HG03175 (cell line): ENCODE data around the gene PHEX.
"Not testable (repeated sequence)": the region's sequence is repeated elsewhere in the genome, so short reads cannot be mapped to it uniquely, and the experiment has no call there.

ENCODE experiments used
- ATAC-seq: cut with Tn5 transposase; IDR thresholded peaks from one replicate; pipeline ENCODE4 v1.9.1; 2021; ENCODE audit warnings: mild to moderate bottlenecking, moderate library complexity; ENCODE audit not compliant: unreplicated experiment

Gene PHEX

GRCh38 chrX:22220941-22221340, 188.8 kb downstream of the PHEX start:
- ATAC-seq: no peak

DNA sequence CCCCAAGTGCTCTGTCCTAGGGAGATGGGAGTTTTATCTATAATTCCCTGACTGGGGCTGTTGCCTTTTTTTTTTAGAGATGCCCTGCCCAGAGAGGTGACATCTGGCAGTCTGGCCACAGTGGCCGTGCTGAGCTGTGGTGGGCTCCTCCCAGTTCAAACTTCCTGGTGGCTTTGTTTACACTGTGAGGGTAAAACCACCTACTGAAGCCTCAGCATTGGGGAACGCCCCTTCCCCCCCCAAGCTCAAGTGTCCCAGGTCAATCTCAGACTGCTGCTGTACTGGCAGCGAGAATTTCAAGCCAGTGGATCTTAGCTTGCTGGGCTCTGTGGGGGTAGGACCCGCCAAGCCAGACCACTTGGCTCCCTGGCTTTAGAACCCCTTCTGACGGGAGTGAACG, 202.3 kb downstream of the PHEX start:
- ATAC-seq: no peak

- ATAC-seq: no peak
Measured at GRCh38 chrX:22237479-22237878, 205.4 kb downstream of the PHEX start.

DNA sequence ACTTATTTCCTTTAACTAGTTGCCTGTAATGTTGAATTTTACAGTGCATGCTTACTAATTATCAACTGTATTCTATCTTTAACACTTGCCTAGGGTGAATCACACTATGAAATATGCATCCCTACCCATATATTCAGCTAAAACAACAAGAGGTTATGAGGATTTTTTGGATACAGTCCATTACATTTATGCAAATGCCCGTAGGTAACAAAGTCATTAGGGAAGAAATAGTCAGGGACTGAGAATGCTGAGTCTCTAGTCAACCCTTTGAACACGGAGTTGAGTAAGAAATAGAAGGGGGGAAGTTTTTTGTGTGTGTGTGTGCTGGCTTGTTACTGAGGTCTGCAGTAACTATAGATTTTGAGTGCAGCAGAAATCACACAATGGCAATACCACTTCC, 214.5 kb downstream of the PHEX start:
- no peak for ATAC-seq

DNA sequence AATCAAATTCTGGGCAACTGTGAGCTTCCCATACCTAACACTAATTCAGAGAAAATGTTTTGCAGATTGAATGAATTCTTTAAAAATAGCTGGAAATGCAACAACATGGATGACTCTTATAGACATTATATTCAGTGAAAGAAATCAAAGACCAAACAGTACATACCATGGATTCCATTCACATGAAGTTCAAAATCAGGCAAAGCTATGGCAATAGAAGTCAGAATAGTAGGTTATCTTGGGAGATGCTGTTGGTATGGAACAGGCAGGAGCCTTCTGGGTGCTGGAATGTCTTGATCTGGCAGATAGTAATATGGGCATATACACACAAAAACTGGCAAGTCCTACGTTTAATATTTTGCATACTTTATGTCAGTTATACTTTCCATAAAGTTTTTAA, 215.0 kb downstream of the PHEX start:
- no peak for ATAC-seq

- no peak for ATAC-seq
Measured at GRCh38 chrX:22248401-22248800, 216.3 kb downstream of the PHEX start.

GRCh38 chrX:22249371-22249770, 217.2 kb downstream of the PHEX start:
- ATAC-seq: no peak

GRCh38 chrX:22268706-22269105, 236.6 kb downstream of the PHEX start:
- ATAC-seq: no peak

GRCh38 chrX:22272613-22273012, 240.5 kb downstream of the PHEX start, which contains the start of gene CBLL2:
TSS of gene CBLL2 (plus strand) at chrX:22272913. CDS start at chrX:22272992, 79 bp downstream.
- no peak for ATAC-seq

DNA sequence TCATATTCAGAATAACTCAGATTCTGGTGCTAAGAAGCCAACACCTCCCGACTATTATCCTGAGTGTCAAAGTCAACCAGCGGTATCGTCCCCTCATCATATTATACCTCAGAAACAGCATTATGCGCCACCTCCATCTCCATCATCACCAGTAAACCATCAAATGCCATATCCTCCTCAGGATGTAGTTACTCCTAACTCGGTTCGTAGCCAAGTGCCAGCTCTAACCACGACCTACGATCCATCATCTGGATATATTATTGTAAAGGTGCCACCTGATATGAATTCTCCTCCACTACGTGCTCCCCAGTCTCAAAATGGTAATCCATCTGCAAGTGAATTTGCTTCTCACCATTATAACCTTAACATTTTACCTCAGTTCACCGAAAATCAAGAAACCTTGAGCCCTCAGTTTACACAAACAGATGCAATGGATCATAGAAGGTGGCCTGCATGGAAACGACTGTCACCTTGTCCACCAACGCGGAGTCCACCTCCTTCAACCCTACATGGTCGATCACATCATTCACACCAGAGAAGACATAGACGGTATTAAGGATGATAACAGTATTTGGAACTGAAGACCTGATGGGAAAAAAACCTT, 241.7 kb downstream of the PHEX start:
- ATAC-seq: no peak

GRCh38 chrX:22276781-22277180, 244.7 kb downstream of the PHEX start:
- no peak for ATAC-seq

DNA sequence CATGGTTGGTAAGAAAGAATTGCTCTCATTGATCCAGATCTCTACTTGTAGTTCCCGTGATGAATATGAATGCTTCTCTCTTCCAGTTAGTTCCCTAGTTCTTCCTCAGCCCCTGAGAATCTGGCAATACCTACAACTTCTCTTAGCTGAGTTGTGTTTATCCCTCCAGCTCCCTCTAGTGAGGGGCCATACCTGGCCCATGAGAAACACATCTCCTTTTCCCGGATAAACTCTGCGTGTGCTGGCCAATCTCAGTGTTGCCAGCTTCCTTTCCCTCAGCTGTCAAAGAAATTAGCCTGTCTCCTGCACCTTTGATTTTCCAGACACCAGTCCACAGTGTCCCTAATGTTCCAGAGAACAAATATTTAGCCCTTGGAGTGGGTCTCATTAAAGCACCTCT, 246.2 kb downstream of the PHEX start:
- ATAC-seq: no peak

DNA sequence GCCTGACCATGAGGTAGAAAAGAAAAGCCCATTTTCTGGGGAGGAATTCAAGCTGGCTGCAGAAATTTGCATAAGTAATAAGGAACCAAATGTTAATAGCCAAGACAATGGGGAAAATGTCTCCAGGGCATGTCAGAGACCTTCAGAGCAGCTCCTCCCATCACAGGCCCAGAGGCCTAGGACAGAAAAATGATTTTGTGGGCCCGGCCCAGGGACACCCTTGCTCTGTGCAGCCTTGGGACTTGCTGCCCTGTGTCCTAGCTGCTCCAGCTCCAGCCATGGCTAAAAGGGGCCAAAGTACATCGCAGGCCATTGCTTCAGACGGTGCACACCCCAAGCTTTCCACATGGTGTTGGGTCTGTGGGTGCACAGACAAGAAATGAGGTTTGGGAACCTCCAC, 257.1 kb downstream of the PHEX start:
- ATAC-seq: not testable (repeated sequence)

DNA sequence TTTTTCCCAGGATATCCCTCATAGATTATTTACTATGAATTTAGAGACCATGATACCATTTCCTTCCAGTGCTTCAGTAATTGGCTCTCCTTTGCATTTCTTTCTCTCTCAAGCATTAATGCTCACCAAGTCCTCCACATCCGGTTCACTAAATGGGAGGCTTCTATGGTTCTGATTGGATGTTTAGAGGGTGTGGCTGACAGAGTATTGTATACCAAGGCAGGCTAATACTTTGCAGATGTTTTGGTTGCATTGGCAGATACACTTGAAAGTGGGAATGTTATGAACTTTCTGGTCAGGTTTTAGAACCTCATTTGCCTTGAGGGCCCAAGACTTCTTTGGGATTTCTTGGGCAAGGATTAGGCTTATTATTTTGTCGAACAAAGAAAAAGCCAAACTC, 264.7 kb downstream of the PHEX start:
- ATAC-seq: no peak

DNA sequence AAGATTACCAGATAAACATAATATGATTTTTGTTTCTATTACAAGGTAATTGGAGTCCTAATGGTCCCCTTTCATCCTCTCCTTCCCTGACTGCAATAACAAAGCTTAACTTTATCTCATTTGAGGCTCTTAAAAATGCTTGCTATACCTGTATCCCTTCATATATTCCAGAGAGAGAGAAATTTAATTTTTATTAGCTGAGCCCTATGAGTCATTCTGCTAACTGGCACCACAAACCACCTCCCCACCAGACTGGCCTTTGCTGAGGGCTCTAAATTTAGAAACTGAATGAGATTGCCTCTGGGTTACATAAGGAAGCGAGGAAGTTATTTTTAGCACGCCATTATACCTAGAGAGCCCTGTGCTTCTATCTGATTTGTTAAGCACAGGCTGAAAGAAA, 268.0 kb downstream of the PHEX start:
- ATAC-seq: peak; percentile 76
